ENCODE results near the gene DEUP1.

DNA sequence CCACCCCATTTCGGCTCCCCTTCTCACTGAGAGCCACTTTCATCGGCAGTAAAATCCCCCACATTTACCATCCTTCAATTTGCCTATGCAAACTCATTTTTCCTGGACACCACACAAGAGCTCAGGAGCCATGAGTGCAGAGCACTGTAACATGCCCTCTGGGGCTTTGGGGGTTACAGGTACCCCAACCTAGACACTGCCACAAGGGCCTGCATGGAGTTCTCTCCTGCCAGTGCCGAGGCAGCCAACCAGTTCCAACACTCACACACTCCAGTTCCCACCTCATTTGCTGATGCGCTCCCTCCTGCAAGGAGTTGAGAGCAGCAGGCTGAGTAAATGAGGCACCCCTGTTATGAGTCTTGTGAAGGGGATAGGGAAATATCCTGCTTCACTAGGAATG is 136.5 kb downstream of the DEUP1 start:
- TF ChIP-seq, protein P1, sequence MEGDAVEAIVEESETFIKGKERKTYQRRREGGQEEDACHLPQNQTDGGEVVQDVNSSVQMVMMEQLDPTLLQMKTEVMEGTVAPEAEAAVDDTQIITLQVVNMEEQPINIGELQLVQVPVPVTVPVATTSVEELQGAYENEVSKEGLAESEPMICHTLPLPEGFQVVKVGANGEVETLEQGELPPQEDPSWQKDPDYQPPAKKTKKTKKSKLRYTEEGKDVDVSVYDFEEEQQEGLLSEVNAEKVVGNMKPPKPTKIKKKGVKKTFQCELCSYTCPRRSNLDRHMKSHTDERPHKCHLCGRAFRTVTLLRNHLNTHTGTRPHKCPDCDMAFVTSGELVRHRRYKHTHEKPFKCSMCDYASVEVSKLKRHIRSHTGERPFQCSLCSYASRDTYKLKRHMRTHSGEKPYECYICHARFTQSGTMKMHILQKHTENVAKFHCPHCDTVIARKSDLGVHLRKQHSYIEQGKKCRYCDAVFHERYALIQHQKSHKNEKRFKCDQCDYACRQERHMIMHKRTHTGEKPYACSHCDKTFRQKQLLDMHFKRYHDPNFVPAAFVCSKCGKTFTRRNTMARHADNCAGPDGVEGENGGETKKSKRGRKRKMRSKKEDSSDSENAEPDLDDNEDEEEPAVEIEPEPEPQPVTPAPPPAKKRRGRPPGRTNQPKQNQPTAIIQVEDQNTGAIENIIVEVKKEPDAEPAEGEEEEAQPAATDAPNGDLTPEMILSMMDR (conservative IDR thresholded peaks at IDR 0.05 in 1 of 2, IDR thresholded peaks at IDR 0.05 in 1 of 2; ENCODE audit: extremely low read depth in 1 of 2, insufficient read depth in 1 of 2, low read depth in 1 of 2, low read length in 2 of 2) = no peak
- no peak for TF ChIP-seq EZH2 (IDR thresholded peaks at IDR 0.05; ENCODE audit: borderline replicate concordance, low read length)
